Liver (tissue), 3 donors: ENCODE measurements around the gene LHX3.

ENCODE experiments used
- JUND ChIP-seq, 2 donors: IDR thresholded peaks; 2 replicates each; pipeline ENCODE4 v1.6.1; 2016; ENCODE audit warnings: antibody characterized with exemption in 2 of 2
- RAD21 ChIP-seq, 2 donors: IDR thresholded peaks; 2 replicates each; pipeline ENCODE4 v1.6.1; 2016; ENCODE audit warnings: antibody characterized with exemption in 2 of 2, mild to moderate bottlenecking in 2 of 2
- TF ChIP-seq, protein P1 (sequence below): fragments of 150-350 bp; IDR thresholded peaks from 2 replicates; pipeline ENCODE4 v1.5.1; 2017; ENCODE audit warnings: improper control_type of control experiment, low read depth, low read length; ENCODE audit not compliant: missing input control
- donor health status: healthy.
- donor health status: healthy.

DNA sequence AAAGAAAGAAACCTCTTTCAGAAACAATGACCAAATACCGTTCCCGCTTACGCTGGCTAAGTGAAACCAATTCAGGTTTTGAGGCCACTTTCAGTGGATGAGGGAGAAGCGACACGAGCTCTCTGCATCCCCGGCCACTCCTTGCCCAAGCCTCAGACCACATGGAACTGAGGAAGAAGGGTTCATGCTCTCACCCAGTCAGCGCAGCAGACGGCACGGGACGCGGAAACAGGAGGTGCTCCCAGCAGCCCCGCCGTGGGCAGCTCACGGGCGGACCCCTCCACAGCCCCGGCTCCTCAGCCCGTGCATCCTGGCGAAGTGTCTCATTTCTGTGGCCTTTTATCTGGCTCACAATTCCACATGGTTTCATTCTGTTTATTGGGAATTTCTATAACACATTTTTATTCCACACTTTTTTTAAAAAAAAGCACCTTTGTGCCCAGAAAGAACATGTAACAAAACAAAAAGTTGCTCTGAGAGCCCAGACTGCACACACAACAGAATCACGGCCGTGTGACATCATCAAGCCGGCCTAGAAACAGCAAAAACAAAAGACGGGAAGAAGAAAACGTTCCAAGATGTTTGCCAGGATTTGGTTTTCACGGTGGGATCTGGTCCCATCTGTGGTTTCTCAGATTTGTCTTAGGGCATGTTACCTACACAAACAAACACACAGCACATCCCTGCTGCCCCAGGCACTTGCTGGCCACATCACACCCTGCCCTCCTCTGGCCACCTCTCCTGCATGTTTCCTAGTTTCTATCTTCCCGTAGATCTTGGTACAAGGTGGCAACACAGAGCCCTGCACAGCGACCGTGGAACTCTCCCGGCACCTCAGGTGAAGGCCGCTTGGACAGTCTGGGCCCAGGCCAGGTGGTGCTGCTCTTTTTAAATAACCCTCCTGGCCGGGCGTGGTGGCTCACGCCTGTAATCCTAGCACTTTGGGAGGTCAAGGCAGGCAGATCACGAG lies 24.5 kb upstream of the LHX3 start:
- TF ChIP-seq, protein P1, sequence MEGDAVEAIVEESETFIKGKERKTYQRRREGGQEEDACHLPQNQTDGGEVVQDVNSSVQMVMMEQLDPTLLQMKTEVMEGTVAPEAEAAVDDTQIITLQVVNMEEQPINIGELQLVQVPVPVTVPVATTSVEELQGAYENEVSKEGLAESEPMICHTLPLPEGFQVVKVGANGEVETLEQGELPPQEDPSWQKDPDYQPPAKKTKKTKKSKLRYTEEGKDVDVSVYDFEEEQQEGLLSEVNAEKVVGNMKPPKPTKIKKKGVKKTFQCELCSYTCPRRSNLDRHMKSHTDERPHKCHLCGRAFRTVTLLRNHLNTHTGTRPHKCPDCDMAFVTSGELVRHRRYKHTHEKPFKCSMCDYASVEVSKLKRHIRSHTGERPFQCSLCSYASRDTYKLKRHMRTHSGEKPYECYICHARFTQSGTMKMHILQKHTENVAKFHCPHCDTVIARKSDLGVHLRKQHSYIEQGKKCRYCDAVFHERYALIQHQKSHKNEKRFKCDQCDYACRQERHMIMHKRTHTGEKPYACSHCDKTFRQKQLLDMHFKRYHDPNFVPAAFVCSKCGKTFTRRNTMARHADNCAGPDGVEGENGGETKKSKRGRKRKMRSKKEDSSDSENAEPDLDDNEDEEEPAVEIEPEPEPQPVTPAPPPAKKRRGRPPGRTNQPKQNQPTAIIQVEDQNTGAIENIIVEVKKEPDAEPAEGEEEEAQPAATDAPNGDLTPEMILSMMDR, result no peak
- TF ChIP-seq JUND (IDR thresholded peaks at IDR 0.05) (no peak), RAD21 (IDR thresholded peaks at IDR 0.05) (no peak)
